Lower lobe of right lung (tissue), 2 donors: ENCODE data around the gene NFIC. TPM values are rescaled to one million over a fixed set of nuclear protein-coding genes. Genes with fewer than 3 reads are reported as not detected.

Source experiments
- ATAC-seq, 2 donors: fragments of 200-7000 bp; cut with Tn5 transposase; one replicate each; pipeline ENCODE4 v1.9.1; 2020 to 2022; ENCODE audit warnings: mild to moderate bottlenecking in 2 of 2, moderate library complexity in 2 of 2
- DNase-seq: peaks from one replicate; pipeline ENCODE4 v3.0.0-alpha.2; 2020
- H3K27ac ChIP-seq: fragments of 200-600 bp; one replicate; pipeline ENCODE4 v1.8.0; 2022
- H3K27me3 ChIP-seq: fragments of 200-600 bp; one replicate; pipeline ENCODE4 v1.8.0; 2022; ENCODE audit warnings: low read depth
- H3K36me3 ChIP-seq: fragments of 200-600 bp; one replicate; pipeline ENCODE4 v1.8.0; 2022; ENCODE audit warnings: mild to moderate bottlenecking
- H3K4me1 ChIP-seq: fragments of 200-600 bp; one replicate; pipeline ENCODE4 v1.8.0; 2022
- H3K4me3 ChIP-seq: fragments of 200-600 bp; one replicate; pipeline ENCODE4 v1.8.0; 2022; ENCODE audit warnings: mild to moderate bottlenecking
- H3K9me3 ChIP-seq: fragments of 200-600 bp; one replicate; pipeline ENCODE4 v1.8.0; 2022
- intact Hi-C: fragments of 100-400 bp; cut with DNase I; formaldehyde crosslinking; loops from one replicate; pipeline ENCODE4 v1.11.0; 2022
- total RNA-seq: library from RNA; stranded (reverse); fragmentation: NEBNext Ultra II Directional; extraction: Animal tissue kit (Norgen Biotek cat#: 25700); gene quantifications from one replicate; pipeline ENCODE4 v1.2.1, GENCODE V29; 2021
- TF ChIP-seq, protein P1 (sequence below): fragments of 200-600 bp; IDR thresholded peaks from one replicate; pipeline ENCODE4 v1.8.0; 2022; ENCODE audit warnings: antibody characterized with exemption, mild to moderate bottlenecking
- donor health status: DM: no; HTN: yes; CAD: no; lungs with severe emphysema.

NFIC gene
- total RNA-seq, 1 donor from 2014 or later: 132 TPM

DNA sequence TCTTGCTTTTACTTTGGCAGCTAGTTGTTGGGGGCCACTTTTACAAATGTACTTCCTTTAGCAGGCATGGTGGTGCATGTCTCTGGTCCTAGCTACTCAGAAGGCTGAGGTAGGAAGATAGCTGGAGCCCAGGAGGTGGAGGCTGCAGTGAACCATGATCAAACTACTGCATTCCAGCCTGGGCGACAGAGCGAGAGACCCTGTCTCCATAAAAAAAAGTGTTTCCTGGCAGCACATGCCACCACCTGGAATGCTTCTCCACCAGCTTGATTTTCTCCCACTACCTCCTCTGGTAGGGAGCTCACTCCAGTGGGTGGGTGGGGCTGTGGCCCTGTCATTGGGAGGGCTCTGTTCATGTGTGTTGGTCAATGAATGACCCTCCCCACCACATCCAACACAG, 152.3 kb downstream of the NFIC start:
- Histone ChIP-seq H3K4me1 (peaks cover 18% of the 10 kb centered on the region), H3K27me3 (no peaks in the 10 kb centered on the region), H3K36me3 (peaks cover 44% of the 10 kb centered on the region), H3K27ac (no peak overlapping the region), H3K9me3 (no peaks in the 10 kb centered on the region), H3K4me3 (no peak overlapping the region)
- DNase-seq (no peak), ATAC-seq (no peak)
- TF ChIP-seq, protein P1, sequence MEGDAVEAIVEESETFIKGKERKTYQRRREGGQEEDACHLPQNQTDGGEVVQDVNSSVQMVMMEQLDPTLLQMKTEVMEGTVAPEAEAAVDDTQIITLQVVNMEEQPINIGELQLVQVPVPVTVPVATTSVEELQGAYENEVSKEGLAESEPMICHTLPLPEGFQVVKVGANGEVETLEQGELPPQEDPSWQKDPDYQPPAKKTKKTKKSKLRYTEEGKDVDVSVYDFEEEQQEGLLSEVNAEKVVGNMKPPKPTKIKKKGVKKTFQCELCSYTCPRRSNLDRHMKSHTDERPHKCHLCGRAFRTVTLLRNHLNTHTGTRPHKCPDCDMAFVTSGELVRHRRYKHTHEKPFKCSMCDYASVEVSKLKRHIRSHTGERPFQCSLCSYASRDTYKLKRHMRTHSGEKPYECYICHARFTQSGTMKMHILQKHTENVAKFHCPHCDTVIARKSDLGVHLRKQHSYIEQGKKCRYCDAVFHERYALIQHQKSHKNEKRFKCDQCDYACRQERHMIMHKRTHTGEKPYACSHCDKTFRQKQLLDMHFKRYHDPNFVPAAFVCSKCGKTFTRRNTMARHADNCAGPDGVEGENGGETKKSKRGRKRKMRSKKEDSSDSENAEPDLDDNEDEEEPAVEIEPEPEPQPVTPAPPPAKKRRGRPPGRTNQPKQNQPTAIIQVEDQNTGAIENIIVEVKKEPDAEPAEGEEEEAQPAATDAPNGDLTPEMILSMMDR: no peak
- intact Hi-C loops: no loop called here

Other genes starting within 250 kb of the NFIC start
- gene GNA15, start 230.6 kb upstream of the NFIC start, total RNA-seq: 24.2 TPM
- 35.7 TPM for gene S1PR4, start 187.8 kb upstream of the NFIC start, total RNA-seq
- gene NCLN, start 180.7 kb upstream of the NFIC start, total RNA-seq: 68.8 TPM
- gene CELF5, start 141.9 kb upstream of the NFIC start, total RNA-seq: not detected
- not detected for gene SMIM24, start 113.9 kb downstream of the NFIC start, total RNA-seq
- not detected for gene SMIM44, start 116.9 kb downstream of the NFIC start, total RNA-seq
- gene DOHH, start 134.1 kb downstream of the NFIC start, total RNA-seq: 9.9 TPM
- 34.1 TPM for gene FZR1, start 139.7 kb downstream of the NFIC start, total RNA-seq
- gene TEKTIP1, start 172.6 kb downstream of the NFIC start, total RNA-seq: 2.2 TPM
- gene MFSD12, start 191.0 kb downstream of the NFIC start, total RNA-seq: 80.7 TPM
- 60.9 TPM for gene HMG20B, start 206.4 kb downstream of the NFIC start, total RNA-seq
- 4.2 TPM for gene GIPC3, start 218.9 kb downstream of the NFIC start, total RNA-seq
- gene TBXA2R, start 240.3 kb downstream of the NFIC start, total RNA-seq: 4.9 TPM